Measurements from ENCODE around the gene PHYKPL. TPM values are rescaled to one million over a fixed set of nuclear protein-coding genes. Genes with fewer than 3 reads are reported as not detected.

Gene PHYKPL
- total and polyA plus RNA-seq, 8 donors, result 71.9 to 155 (median 133) TPM

GRCh38 chr5:178180141-178180863, 52.3 kb downstream of the PHYKPL start:
- DNase-seq, result no peak
- no peak for TF ChIP-seq CTCF (IDR thresholded peaks at IDR 0.05)
- peaks cover 0 to 6% of the 10 kb centered on the region in 2 donors for H3K4me1 ChIP-seq
- H3K4me3 ChIP-seq, result no peak overlapping the region
- H3K36me3 ChIP-seq, result no peaks in the 10 kb centered on the region
- no peak overlapping the region for H3K27ac ChIP-seq
- no peak for ATAC-seq
- H3K27me3 ChIP-seq, result no peaks in the 10 kb centered on the region
- H3K9me3 ChIP-seq, result no peaks in the 10 kb centered on the region
- intact Hi-C loops (cut with DNase I), result no loop called here

GRCh38 chr5:178177569-178177968, 55.0 kb downstream of the PHYKPL start:
- no peak overlapping the region for H3K4me3 ChIP-seq
- intact Hi-C loops (cut with DNase I), result no loop called here
- no peak overlapping the region for H3K27ac ChIP-seq
- peaks cover 0 to 6% of the 10 kb centered on the region in 2 donors for H3K4me1 ChIP-seq
- DNase-seq (no peak), ATAC-seq (no peak)
- no peaks in the 10 kb centered on the region for H3K9me3 ChIP-seq
- H3K36me3 ChIP-seq, result no peaks in the 10 kb centered on the region
- no peak for TF ChIP-seq CTCF (IDR thresholded peaks at IDR 0.05)
- H3K27me3 ChIP-seq, result no peaks in the 10 kb centered on the region

- Histone ChIP-seq H3K27ac (no peak overlapping the region), H3K27me3 (no peaks in the 10 kb centered on the region), H3K36me3 (no peaks in the 10 kb centered on the region), H3K9me3 (no peaks in the 10 kb centered on the region), H3K4me3 (no peak overlapping the region), H3K4me1 (no peaks in the 10 kb centered on the region)
- ATAC-seq (no peak), DNase-seq (no peak)
- intact Hi-C loops (cut with DNase I), result no loop called here
- no peak for TF ChIP-seq CTCF (IDR thresholded peaks at IDR 0.05)
Observed at GRCh38 chr5:178176791-178177190, 55.8 kb downstream of the PHYKPL start.

- no peak overlapping the region for H3K27ac ChIP-seq
- no peaks in the 10 kb centered on the region for H3K36me3 ChIP-seq
- H3K4me3 ChIP-seq, result no peak overlapping the region
- ATAC-seq (no peak), DNase-seq (peak in 2 of 4 donors; percentile 23 to 69)
- intact Hi-C loops (cut with DNase I), result no loop called here
- H3K4me1 ChIP-seq, result no peaks in the 10 kb centered on the region
- TF ChIP-seq CTCF (IDR thresholded peaks at IDR 0.05), result no peak
- H3K27me3 ChIP-seq, result no peaks in the 10 kb centered on the region
- H3K9me3 ChIP-seq, result no peaks in the 10 kb centered on the region
Observed at GRCh38 chr5:178174456-178174855, 58.1 kb downstream of the PHYKPL start.

- DNase-seq (no peak), ATAC-seq (no peak)
- no peaks in the 10 kb centered on the region for H3K4me1 ChIP-seq
- peaks cover 0 to 9% of the 10 kb centered on the region in 2 donors for H3K27me3 ChIP-seq
- no peaks in the 10 kb centered on the region for H3K9me3 ChIP-seq
- H3K4me3 ChIP-seq, result no peak overlapping the region
- no peak for TF ChIP-seq CTCF (IDR thresholded peaks at IDR 0.05)
- intact Hi-C loops (cut with DNase I), result no loop called here
- H3K36me3 ChIP-seq, result no peaks in the 10 kb centered on the region
- no peak overlapping the region for H3K27ac ChIP-seq
Observed at GRCh38 chr5:178170455-178170854, 62.1 kb downstream of the PHYKPL start.
